Measurements from ENCODE around the gene TRMT61B.

GRCh38 chr2:28894470-28895188 is 24.5 kb upstream of the TRMT61B start, which contains the start of gene WDR43:
- TF ChIP-seq CTCF (conservative IDR thresholded peaks at IDR 0.05; ENCODE audit: low read depth, low read length) (no peak), EZH2 (IDR thresholded peaks at IDR 0.05; ENCODE audit: borderline replicate concordance, low read depth, low read length, poor library complexity, severe bottlenecking) (no peak)
